Measurements from ENCODE around the gene PAWR. TPM values are rescaled to one million over a fixed set of nuclear protein-coding genes. Genes with fewer than 3 reads are reported as not detected.

The PAWR gene, protein sequence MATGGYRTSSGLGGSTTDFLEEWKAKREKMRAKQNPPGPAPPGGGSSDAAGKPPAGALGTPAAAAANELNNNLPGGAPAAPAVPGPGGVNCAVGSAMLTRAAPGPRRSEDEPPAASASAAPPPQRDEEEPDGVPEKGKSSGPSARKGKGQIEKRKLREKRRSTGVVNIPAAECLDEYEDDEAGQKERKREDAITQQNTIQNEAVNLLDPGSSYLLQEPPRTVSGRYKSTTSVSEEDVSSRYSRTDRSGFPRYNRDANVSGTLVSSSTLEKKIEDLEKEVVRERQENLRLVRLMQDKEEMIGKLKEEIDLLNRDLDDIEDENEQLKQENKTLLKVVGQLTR
- 24.2 to 69.8 TPM (median 52.7 TPM) in 5 replicates for total RNA-seq (2022; extraction: Qiagen RNA extraction)

DNA sequence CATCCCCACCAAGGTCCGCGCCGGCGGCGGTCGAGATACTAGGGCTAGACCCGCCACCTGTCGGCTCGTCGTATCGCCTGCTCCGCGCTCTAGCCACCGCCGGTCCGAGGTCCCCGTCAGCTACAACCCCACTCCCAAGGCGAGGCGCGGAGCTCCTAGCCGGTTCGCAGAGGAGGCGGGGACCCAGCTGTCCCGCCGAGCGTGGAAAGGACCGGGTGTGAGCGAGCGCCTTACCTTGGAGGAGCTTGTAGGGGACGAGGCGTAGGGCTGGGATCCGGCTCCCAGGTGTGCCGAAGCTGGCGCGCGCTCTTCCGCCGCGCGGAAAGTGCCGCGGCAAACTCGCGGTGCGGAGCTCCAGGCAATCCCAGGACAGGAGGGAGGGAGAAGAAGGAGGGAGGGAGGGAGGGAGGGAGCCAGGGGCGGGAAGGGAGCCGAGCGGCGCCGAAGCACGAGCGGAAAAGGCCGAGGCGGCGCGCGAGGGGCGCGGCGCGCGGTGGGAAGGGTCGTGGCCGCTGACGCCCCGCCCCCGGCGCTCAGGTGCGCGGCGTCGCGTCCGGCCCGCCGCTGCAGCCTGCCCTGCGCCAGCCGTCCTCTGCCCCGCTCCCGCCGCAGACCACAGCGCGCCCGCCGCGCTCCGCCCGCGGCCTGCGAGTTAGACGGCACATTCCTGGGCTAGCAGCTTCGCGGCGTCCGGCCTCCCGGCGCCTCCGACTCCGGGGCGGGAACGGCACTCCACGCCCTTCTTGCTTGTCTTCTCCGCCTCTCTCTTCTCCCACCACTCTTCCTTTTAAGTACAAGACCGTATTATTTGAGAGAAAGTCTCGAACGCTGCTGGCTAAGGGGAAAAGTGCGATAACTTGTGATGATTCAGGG is at the start of gene PAWR:
Gene PAWR, minus strand, starts transcription at position 327 of the 873 bp plus-strand sequence. CDS start 720 bp downstream, outside the sequence.

Other genes starting within 250 kb of the PAWR start
- 16.9 to 28.1 TPM (median 26.2 TPM) in 5 replicates for gene PPP1R12A, start 244.1 kb upstream of the PAWR start, total RNA-seq (2022; extraction: Qiagen RNA extraction)